ENCODE results near the gene SEM1. TPM values are rescaled to one million over a fixed set of nuclear protein-coding genes. Genes with fewer than 3 reads are reported as not detected.

SEM1 gene
- total and polyA plus RNA-seq, 2 donors (not counting 3 experiments of a cell fraction or from before 2014, with no cell fraction given): 16.7 to 81.6 TPM

DNA sequence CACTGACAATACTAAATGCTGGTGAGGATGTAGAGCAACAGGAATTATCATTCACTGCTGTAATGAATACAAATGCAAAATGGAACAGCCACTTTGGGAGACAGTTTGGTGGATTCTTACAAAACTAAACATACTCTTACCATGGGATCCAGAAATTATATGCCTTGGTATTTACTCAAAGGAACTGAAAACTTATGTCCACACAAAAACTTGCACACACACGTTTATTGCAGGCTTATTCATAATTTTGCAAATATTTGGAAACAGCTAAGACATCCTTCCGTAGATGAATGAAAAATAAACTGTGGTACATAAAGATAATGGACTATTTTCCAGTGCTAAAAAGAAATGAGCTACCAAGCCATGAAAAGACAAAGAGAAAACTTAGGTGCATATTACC is 69.6 kb downstream of the SEM1 start:
- H4K20me1 ChIP-seq (replicated peaks; ENCODE audit: control insufficient read depth, extremely low read depth, insufficient read depth, low read length): no peaks in the 10 kb centered on the region

More for the DNA sequence above, 69.6 kb downstream of the SEM1 start:
- intact Hi-C loops (cut with micrococcal nuclease) (no loop called here), dilution Hi-C loops (cut with MboI; ENCODE audit: extremely low pct_ligation_motif_present, low sequenced_read_pairs) (no loop called here)
- H3K79me2 ChIP-seq (ENCODE audit: control insufficient read depth, insufficient read depth, low read length): no peaks in the 10 kb centered on the region
- H3K9me1 ChIP-seq (replicated peaks; ENCODE audit: control insufficient read depth, extremely low read depth, insufficient read depth, low read length): no peaks in the 10 kb centered on the region
- no peaks in the 10 kb centered on the region for H3K4me1 ChIP-seq (ENCODE audit: control insufficient read depth, extremely low read depth, insufficient read depth, low read length)
- no peak overlapping the region for H2AFZ ChIP-seq (ENCODE audit: low read depth, low read length)
- DNase-seq (ENCODE audit: low read depth, low spot score) (no peak), FAIRE-seq (no peak)
- POLR2A ChIA-PET: no interaction called here
- no peaks in the 10 kb centered on the region for H3K27me3 ChIP-seq (ENCODE audit: control insufficient read depth in 2 of 2, insufficient read depth in 2 of 2, low read length in 2 of 2)
- no peak overlapping the region for H3K9ac ChIP-seq (replicated peaks; ENCODE audit: extremely low read depth, insufficient read depth, low read length)
- no peak overlapping the region for H3K27ac ChIP-seq (ENCODE audit: insufficient read depth, low read depth, low read length)
- H3K36me3 ChIP-seq (ENCODE audit: control insufficient read depth in 2 of 2, extremely low read depth in 1 of 2, insufficient read depth in 2 of 2, low read length in 2 of 2): no peaks in the 10 kb centered on the region
- no peaks in the 10 kb centered on the region for H3K9me3 ChIP-seq (replicated peaks; ENCODE audit: control insufficient read depth, insufficient read depth, low read length)
- H3K4me3 ChIP-seq (replicated peaks in 1 of 3; ENCODE audit: insufficient read depth in 1 of 3, low read depth in 1 of 3, low read length in 3 of 3): no peak overlapping the region
- no peak overlapping the region for H3K4me2 ChIP-seq (ENCODE audit: insufficient read depth, low read length)
- BruUV-seq (replicated peaks): no TSS peak
- TF ChIP-seq, protein P1, sequence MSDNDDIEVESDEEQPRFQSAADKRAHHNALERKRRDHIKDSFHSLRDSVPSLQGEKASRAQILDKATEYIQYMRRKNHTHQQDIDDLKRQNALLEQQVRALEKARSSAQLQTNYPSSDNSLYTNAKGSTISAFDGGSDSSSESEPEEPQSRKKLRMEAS (IDR thresholded peaks at IDR 0.05; ENCODE audit: insufficient read depth, insufficient read length): no peak
- TF ChIP-seq FOS (IDR thresholded peaks at IDR 0.05; ENCODE audit: borderline replicate concordance, insufficient read depth, low read length) (no peak), POLR2A (IDR thresholded peaks at IDR 0.05; ENCODE audit: low read depth, low read length) (no peak), MYC (IDR thresholded peaks at IDR 0.05; ENCODE audit: low read depth, low read length) (no peak), EZH2 (IDR thresholded peaks at IDR 0.05; ENCODE audit: borderline replicate concordance, low read depth, low read length, severe bottlenecking) (no peak), JUN (IDR thresholded peaks at IDR 0.05; ENCODE audit: borderline replicate concordance, insufficient read depth, insufficient read length, low read depth) (no peak), POLR2AphosphoS5 (IDR thresholded peaks at IDR 0.05; ENCODE audit: insufficient read depth, low read depth, low read length) (no peak), GATA2 (IDR thresholded peaks at IDR 0.05; ENCODE audit: insufficient read depth, insufficient read length, low read depth, low read length) (no peak)
- TF ChIP-seq, protein P2, sequence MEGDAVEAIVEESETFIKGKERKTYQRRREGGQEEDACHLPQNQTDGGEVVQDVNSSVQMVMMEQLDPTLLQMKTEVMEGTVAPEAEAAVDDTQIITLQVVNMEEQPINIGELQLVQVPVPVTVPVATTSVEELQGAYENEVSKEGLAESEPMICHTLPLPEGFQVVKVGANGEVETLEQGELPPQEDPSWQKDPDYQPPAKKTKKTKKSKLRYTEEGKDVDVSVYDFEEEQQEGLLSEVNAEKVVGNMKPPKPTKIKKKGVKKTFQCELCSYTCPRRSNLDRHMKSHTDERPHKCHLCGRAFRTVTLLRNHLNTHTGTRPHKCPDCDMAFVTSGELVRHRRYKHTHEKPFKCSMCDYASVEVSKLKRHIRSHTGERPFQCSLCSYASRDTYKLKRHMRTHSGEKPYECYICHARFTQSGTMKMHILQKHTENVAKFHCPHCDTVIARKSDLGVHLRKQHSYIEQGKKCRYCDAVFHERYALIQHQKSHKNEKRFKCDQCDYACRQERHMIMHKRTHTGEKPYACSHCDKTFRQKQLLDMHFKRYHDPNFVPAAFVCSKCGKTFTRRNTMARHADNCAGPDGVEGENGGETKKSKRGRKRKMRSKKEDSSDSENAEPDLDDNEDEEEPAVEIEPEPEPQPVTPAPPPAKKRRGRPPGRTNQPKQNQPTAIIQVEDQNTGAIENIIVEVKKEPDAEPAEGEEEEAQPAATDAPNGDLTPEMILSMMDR (IDR thresholded peaks at IDR 0.05; ENCODE audit: extremely low read depth in 1 of 2, insufficient read depth in 1 of 2, low read depth in 1 of 2, low read length in 2 of 2): no peak
- CTCF ChIA-PET: interaction anchor here (1.3 kb wide), 1 partner anchor 46 kb away, joined by 3 read pairs; no protein-coding TSS in a partner anchor
